ENCODE data around the gene FSD1L.

DNA sequence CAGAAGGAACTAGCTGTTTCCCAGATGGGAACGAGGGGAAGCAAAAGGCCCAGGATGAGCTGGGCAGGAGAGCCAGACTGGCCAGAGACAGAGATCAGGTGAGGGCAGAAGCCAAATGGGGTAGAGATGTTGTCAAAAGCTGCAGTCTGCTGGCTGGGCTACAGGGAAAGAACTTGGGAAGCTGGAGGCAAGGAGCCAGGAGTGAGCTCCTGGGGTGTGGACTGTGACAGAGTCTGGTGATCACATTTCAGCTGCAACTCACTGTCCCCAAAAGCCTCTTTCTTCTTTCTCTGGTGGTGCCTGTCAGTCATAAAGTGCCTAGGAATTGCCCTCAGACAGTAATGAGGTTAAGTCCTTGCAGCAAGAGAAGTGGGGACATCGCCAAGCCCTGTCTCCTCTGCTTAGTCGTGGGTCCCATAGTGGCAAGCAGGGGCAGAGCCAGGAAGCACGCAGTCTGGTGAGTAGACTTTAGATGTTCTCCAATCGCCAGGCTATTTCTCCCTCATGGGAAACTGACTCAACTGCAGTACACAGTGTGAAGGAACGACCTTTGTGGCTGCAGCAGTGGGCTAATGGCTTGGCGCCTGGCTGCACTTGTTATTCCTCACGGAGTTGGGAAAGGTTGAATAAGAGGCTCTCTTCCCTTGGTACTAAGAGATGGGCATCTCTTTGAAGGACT, 2.5 kb upstream of the FSD1L start:
- TF ChIP-seq, protein P1, sequence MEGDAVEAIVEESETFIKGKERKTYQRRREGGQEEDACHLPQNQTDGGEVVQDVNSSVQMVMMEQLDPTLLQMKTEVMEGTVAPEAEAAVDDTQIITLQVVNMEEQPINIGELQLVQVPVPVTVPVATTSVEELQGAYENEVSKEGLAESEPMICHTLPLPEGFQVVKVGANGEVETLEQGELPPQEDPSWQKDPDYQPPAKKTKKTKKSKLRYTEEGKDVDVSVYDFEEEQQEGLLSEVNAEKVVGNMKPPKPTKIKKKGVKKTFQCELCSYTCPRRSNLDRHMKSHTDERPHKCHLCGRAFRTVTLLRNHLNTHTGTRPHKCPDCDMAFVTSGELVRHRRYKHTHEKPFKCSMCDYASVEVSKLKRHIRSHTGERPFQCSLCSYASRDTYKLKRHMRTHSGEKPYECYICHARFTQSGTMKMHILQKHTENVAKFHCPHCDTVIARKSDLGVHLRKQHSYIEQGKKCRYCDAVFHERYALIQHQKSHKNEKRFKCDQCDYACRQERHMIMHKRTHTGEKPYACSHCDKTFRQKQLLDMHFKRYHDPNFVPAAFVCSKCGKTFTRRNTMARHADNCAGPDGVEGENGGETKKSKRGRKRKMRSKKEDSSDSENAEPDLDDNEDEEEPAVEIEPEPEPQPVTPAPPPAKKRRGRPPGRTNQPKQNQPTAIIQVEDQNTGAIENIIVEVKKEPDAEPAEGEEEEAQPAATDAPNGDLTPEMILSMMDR (IDR thresholded peaks at IDR 0.05), result no peak
- TF ChIP-seq ZFX (IDR thresholded peaks at IDR 0.05; ENCODE audit: borderline replicate concordance), result no peak

All from 22Rv1 (cell line).